ENCODE data around the gene GTF2H1.

GRCh38 chr11:18280438-18281045 is 41.8 kb upstream of the GTF2H1 start:
- no peak for TF ChIP-seq CTCF (IDR thresholded peaks at IDR 0.05)
- TF ChIP-seq POLR2A (IDR thresholded peaks at IDR 0.05), result no peak
